ENCODE data around the gene ZXDC. TPM values are rescaled to one million over a fixed set of nuclear protein-coding genes. Genes with fewer than 3 reads are reported as not detected.

Gene ZXDC
- total RNA-seq, 2 donors from 2014 or later: 30.5 to 31.6 TPM

GRCh38 chr3:126454025-126454424 lies 21.7 kb downstream of the ZXDC start:
- no CpG with 5 or more reads among the region's 1 CpG for WGBS, 2 experiments (ENCODE audit: insufficient coverage in 1 of 2, insufficient read length in 1 of 2)

GRCh38 chr3:126452213-126452612 lies 23.5 kb downstream of the ZXDC start:
- no peak overlapping the region for H3K27ac ChIP-seq (ENCODE audit: low read depth, low read length)
- H3K36me3 Mint-ChIP-seq (ENCODE audit: low read depth): peaks cover 30% of the 10 kb centered on the region

More at GRCh38 chr3:126454025-126454424, 21.7 kb downstream of the ZXDC start:
- Histone ChIP-seq H3K27me3 (ENCODE audit: control insufficient read depth, insufficient read depth, low read length, poor library complexity, severe bottlenecking) (no peaks in the 10 kb centered on the region), H3K9ac (ENCODE audit: extremely low read depth, low read length, poor library complexity, severe bottlenecking) (no peak overlapping the region), H3K4me1 (ENCODE audit: control insufficient read depth, insufficient read depth, low read length) (no peaks in the 10 kb centered on the region), H3K27ac (ENCODE audit: low read depth, low read length) (no peak overlapping the region), H3K36me3 (ENCODE audit: control insufficient read depth, insufficient read depth, low read length) (peaks cover 81% of the 10 kb centered on the region), H3K4me3 (ENCODE audit: low read length) (no peak overlapping the region), H3K9me3 (ENCODE audit: control insufficient read depth, low read length) (no peaks in the 10 kb centered on the region)
- H3K27ac Mint-ChIP-seq: no peak overlapping the region
- peaks cover 42% of the 10 kb centered on the region for H3K36me3 Mint-ChIP-seq (ENCODE audit: low read depth)
- H3K9me3 Mint-ChIP-seq: no peaks in the 10 kb centered on the region
- no peak overlapping the region for H3K4me3 Mint-ChIP-seq
- no peak for DNase-seq
- no peak for TF ChIP-seq CTCF (conservative IDR thresholded peaks at IDR 0.05)
- no peaks in the 10 kb centered on the region for H3K27me3 Mint-ChIP-seq (ENCODE audit: insufficient read depth)
- no peaks in the 10 kb centered on the region for H3K4me1 Mint-ChIP-seq

GRCh38 chr3:126451511-126451910 lies 24.2 kb downstream of the ZXDC start:
- 92 to 95% methylated on average over 9 to 12 of the region's 12 CpGs for WGBS, 2 experiments (ENCODE audit: insufficient coverage in 1 of 2, insufficient read length in 1 of 2)
- no peaks in the 10 kb centered on the region for H3K9me3 ChIP-seq (ENCODE audit: control insufficient read depth, low read length)
- H3K27ac Mint-ChIP-seq: no peak overlapping the region
- no peaks in the 10 kb centered on the region for H3K4me1 ChIP-seq (ENCODE audit: control insufficient read depth, insufficient read depth, low read length)
- H3K9me3 Mint-ChIP-seq: no peaks in the 10 kb centered on the region
- H3K4me3 ChIP-seq (ENCODE audit: low read length): no peak overlapping the region
- H3K9ac ChIP-seq (ENCODE audit: extremely low read depth, low read length, poor library complexity, severe bottlenecking): no peak overlapping the region
- TF ChIP-seq CTCF (conservative IDR thresholded peaks at IDR 0.05): no peak
- H3K4me1 Mint-ChIP-seq: no peaks in the 10 kb centered on the region
- no peak overlapping the region for H3K27ac ChIP-seq (ENCODE audit: low read depth, low read length)
- peak; percentile 22 for DNase-seq
- peaks cover 23% of the 10 kb centered on the region for H3K36me3 Mint-ChIP-seq (ENCODE audit: low read depth)
- H3K4me3 Mint-ChIP-seq: no peak overlapping the region
- no peaks in the 10 kb centered on the region for H3K27me3 Mint-ChIP-seq (ENCODE audit: insufficient read depth)
- no peaks in the 10 kb centered on the region for H3K27me3 ChIP-seq (ENCODE audit: control insufficient read depth, insufficient read depth, low read length, poor library complexity, severe bottlenecking)
- H3K36me3 ChIP-seq (ENCODE audit: control insufficient read depth, insufficient read depth, low read length): peaks cover 60% of the 10 kb centered on the region

More at GRCh38 chr3:126452213-126452612, 23.5 kb downstream of the ZXDC start:
- no peak overlapping the region for H3K4me3 ChIP-seq (ENCODE audit: low read length)
- TF ChIP-seq CTCF (conservative IDR thresholded peaks at IDR 0.05): no peak
- H3K9ac ChIP-seq (ENCODE audit: extremely low read depth, low read length, poor library complexity, severe bottlenecking): no peak overlapping the region
- Mint-ChIP-seq H3K4me3 (no peak overlapping the region), H3K27ac (no peak overlapping the region), H3K9me3 (no peaks in the 10 kb centered on the region), H3K27me3 (ENCODE audit: insufficient read depth) (no peaks in the 10 kb centered on the region), H3K4me1 (no peaks in the 10 kb centered on the region)
- DNase-seq: no peak
- H3K27me3 ChIP-seq (ENCODE audit: control insufficient read depth, insufficient read depth, low read length, poor library complexity, severe bottlenecking): no peaks in the 10 kb centered on the region
- peaks cover 64% of the 10 kb centered on the region for H3K36me3 ChIP-seq (ENCODE audit: control insufficient read depth, insufficient read depth, low read length)
- 90 to 97% methylated on average over 3 to 9 of the region's 9 CpGs for WGBS, 2 experiments (ENCODE audit: insufficient coverage in 1 of 2, insufficient read length in 1 of 2)
- no peaks in the 10 kb centered on the region for H3K9me3 ChIP-seq (ENCODE audit: control insufficient read depth, low read length)
- no peaks in the 10 kb centered on the region for H3K4me1 ChIP-seq (ENCODE audit: control insufficient read depth, insufficient read depth, low read length)
